GM18498 (cell line): ENCODE data around the gene DAB2IP.

Experiments
- ATAC-seq: cut with Tn5 transposase; IDR thresholded peaks from one replicate; pipeline ENCODE4 v1.9.1; 2021; ENCODE audit warnings: mild to moderate bottlenecking, moderate library complexity; ENCODE audit not compliant: unreplicated experiment

DAB2IP gene

DNA sequence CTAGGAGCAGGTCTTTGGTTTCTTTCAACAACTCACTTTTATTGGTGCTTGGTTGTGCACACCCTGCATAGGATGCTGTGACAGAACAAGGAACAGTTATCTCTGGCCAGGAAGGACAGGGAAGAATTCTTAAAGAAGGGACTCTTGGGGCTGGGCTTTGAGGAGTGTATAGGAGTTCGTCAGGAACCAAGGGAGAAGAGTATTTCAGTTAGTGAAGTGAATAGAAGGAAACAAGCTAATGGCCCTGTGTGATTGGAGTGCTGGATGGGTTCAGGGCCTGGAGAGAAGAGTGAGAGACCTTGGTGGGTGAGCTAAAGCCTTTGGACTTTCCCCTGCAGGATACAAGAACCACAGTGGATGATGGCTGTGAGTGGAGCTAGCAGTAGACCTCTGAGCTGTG is 32.2 kb downstream of the DAB2IP start:
- no peak for ATAC-seq

DNA sequence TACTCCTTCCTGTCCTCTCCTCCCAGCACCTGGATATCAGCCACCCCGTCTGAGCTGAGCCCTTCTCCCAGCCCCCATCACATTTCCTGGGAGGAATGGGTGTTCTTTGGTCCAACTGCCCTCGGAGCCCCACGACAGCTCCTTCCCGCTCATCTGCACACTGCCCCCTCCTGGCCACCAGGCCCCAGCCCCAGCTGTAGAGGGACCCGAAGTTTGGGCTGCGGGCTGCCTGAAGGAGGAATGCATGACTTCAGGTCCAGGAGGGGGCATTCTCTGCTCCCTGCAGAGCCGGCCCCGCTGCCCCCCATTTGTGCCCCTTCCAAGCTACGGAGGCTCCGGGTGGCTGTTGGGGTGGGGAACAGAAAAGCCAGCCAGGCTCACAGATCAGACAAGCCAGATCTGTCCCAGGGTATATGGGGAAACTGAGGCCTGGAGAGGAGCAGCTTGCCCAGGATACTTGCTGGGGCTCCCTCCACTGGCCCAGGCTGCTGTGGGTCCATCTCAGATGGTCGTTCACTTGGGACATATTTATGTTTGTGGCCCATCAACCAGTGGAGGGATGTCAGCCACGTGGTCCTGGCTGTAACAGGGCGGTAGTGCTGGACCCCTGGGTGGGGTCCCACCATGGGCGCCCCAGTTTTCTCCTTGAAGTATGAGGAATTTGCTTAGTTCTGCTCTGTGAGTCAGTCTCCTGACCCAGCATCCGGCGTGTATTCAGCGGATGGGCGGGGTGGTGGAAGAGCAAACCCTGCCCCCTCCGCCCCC is 33.1 kb downstream of the DAB2IP start:
- no peak for ATAC-seq

DNA sequence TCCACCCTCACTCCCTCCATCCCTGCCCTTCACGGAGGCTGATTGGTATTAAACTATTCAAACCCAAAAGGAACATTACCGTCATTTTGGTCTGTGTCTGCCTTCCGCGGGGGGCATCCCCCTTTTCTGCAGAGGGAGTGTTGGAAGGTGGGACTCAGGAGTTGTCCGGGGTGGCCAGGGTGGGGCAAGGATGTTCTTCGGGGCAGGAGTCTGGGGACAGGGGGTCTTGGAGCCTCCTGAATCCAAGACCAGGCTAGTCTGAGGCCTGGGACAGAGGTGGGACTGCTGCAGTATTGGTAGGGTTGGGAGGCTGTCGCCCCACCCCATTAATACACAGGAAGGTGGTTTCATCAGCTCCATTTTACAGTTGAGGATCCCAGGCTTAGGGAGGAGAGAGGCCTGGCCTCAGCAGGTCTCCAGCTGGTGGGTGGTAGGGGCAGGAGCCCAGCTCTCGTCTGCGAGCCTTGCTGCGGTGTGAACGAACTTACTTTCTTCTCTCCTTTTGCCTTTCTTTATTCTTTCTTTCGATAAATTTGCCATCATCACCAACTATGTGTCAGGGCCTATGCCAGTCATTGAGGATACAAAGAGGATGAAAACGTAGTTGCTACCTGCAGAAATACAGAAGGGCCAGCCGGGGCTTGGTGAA is 33.8 kb downstream of the DAB2IP start:
- no peak for ATAC-seq

DNA sequence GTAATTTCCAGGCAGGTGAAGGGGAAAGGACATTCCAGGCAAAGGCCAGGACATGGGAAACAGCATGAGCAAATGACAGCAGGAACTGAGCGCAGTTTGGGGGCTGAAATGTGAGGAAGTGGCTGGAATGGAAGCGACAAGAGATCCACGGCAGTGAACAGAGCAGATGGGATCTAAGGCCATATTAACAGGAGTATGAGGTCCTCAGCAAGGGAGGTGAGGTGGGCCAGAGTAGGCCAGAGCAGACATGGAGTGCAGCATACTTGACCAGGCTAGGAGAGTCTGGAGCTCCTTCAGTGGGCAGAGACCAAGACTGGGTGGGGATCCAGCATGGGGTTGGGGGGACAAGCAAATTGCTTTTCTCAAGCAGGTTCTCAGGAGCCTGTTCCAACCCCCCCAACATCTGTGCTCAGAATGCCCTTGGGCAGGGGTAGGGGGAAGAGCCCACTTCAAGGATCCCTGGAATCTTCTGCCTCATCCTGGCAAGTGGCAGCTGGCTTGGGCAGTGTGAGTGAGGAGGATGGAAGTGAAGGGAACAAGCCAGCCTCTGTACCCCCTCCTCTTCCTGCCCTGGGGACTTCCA is 34.5 kb downstream of the DAB2IP start:
- no peak for ATAC-seq

DNA sequence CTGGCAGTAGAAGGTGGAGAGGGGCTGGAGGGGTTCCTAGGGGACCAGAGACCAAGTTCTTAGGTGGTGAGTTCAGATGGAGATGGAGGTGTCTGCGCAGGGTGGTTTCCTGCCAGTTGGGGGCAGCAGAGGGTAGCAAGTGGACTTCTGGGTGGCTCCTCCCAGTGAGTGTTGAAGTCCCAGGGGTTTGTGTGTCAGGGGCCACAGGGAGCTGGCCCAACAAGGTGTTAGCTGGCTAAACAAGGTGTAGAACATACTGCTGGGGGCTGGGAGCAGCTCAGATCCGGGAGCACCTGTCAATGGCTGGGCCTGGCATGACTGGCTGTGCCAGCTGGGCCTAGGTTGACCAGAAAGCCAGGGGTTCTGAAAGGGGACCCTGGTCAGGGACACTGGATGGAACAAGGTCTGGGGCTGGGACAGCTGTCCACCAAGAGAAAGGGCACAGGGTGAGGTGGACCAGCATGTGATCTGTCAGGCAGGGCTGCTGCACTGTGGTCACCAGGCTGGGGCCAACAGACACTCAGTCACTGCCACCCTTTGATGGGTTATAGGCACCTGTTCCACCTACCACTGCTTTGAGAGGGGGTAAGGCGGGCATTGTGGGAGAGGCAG is 35.6 kb downstream of the DAB2IP start:
- ATAC-seq: peak; percentile 78

DNA sequence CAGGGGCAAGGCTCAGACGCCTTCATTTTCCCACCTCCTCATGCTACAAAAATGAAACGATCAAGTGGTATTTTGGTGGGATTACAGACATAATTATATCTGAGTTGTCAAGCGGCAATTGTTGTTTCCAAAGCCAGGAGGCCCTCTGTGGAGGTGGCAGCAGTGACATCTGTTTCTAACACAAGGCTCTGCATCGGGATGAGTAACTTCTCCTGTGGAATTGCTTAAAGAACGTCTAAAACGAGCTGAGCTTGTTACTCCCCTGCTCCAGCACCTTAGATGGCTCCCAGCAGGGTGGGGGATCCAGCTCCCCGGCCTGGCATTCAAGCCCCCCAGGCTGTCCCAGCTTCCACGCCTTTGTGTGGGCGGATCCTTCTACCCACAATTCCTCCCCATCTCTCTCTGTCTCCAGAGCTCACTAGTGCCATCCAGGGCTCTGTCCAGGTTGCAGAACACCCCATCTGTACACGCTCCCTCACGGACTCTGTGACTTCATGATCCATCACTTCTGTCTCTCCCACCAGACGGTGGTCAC is 36.8 kb downstream of the DAB2IP start:
- no peak for ATAC-seq

DNA sequence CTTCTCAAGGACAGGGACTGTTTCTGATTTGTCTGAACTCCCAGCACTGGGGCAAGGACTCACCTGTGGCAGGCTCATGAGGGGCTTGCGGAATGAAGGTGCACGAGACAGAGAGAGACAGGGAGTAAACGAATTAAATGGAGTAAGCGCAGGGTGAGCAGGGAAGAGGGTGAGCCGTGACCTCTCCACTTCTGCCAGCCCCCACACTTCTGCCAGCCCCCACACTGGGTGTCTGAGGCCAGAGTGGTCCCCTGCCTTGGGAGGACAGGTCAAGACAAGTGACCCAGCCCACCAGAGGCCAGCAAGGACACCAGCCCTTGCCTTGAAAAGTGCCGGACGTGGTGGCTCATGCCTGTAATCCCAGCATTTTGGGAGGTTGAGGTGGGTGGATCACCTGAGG is 37.2 kb downstream of the DAB2IP start:
- ATAC-seq: no peak

DNA sequence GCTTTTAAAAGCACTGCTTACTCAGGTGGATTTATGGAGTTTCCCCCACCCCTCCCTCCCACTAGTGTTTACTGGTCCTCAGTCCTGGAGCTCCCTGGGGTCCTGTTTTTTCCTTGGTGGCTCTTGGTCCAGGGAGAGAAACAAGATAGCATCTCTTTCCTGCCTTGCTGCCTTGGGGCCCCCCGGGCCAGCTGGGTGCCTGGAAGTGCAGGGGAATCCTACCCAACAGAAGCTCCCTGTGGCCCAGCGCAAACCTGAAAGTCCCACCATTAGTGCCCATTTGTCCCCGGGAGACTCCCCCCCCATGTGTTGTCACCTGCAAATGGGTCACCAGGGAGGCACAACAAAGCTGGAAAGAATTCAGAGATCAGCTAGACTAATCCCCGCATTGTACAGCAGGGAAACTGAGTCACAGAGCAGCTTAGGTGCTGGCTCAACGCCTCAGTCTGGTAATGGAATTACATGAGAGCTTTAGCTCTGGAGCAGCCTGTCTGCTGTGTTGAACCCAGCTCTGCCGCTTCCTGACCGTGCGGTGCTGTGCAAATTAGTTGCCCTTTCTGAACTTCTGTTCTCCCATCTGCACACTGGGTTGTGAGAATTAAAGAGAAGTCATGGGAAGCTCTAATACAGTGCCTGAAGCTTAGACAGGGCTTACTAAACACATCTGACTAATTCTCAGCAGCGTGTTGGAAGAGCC is 38.2 kb downstream of the DAB2IP start:
- ATAC-seq: no peak

DNA sequence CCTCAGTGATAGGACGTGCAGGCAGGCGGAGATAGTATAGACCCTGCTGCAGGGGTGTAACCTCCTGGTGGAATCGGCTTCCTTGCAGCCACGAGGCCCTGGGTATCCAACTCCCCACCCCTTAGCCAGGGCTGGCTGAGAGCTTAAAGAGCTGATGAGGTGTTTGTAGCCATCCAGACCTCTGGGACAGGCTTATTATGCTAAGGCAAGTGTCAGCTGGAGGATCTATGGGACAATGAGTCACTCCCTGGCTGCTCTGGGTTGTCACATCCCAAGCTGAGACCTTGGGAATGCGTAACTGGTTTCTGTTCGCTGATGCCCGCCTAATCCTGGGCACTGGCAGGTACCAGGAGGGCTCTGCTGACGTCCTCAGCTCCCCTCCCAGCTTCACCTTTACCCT is 38.9 kb downstream of the DAB2IP start:
- no peak for ATAC-seq

DNA sequence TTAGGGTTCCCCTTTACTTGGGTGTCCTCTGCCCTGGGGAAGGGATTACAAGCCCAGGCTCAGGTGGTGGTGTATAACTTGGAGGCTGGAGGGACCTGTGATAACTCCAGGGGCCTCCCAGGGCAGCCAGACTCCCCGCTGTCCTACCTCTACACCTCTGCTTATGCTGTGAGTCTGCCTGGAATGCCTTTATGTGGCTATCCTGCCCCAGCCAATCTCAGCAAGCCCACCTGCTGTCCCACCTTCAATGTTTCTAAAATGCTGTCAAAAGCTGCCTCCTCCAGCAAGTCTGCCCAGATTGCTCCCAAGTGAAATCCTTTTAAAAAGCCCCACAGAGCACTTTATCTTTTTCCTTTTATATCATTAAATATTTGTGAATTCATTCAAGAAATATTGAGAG is 39.3 kb downstream of the DAB2IP start:
- no peak for ATAC-seq

DNA sequence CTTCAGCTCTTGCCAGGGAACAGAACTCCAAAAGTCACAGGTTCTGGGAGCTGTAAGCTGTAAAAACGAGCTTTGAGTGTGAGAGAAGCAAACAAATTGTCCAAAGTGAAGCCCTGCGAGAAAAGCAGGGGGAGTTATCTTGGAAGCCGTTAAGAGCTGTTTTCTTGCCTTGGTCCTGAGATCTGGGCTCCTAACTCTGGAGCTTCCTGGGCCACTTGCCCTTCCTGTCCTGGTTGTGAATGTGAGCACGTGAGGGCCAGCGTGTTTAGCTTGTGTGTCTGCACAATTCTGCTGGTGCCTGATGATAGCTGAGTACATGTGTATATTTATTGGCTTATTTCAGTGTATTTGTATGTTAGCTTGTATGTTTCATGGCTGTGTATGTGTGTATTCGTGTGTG is 40.5 kb downstream of the DAB2IP start:
- ATAC-seq: no peak

DNA sequence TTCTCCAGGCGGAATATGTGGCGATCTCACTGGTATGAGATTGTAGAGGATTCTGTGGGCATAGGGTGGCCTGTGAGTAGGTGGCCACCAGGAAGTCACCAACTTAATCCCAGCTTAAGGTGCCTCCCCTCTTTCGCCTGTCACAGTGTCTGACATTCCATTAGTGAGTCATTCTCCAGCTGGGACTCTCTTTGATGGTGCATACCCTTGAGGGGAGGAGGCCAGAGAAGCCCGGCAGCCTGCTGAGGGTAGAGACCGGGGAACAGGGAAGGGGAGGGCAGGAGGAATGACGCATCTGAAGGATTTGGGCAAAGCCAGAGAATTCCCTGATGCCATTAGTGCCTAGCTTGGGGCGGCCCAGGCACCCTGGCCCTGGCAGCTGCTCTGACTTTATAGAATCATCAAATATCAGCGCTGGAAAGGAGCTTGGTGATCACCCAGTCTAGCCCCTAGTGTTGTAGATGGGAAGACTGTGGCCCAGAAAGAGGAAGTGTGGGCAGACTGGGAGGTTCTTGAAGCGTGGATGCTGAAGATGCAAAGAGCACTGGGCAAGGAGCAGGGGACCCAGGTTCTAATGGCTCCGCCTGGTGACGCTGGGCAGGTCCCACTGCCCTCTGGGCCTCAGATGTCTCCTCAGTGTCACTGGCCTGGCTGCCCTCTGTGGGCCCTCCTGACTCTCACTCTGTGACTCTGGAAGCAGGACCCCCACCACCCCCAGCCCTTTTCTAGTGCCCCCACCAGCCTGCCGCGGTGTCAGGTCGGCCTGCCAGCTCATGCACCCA is 41.4 kb downstream of the DAB2IP start:
- ATAC-seq: no peak

DNA sequence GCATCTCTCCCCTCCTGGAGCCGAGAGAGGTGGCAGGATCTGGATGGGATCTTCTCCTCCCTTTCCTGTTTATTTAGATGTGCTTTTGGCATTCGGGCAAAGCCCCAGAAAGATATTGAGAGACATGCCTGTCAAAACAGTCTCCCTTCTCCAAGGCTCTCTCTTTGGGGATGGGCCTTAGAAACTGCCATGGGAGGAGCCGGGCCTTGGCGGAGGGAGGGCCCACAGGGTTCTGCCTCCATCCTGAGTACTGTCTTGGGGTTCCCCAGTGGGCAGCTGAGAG is 41.9 kb downstream of the DAB2IP start:
- no peak for ATAC-seq

DNA sequence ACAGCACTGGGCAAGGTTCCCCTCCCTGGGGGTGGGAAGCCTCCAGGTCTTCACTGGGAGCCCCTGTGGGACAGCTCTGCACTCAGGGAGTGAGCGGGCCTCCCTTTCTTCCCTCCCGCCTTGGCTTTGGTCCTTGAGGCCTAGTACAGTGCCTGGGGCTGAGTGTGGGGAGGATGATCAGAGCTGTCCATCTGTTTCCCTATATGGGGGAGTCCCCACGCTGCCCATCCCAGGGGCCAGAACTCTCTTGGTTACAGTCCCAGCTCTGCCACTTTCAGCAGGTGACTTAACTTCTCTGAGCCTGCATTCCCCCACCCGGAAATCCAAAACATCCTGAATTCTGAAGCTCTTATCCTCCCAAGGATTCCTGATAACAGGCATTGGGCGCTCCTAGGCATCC is 42.6 kb downstream of the DAB2IP start:
- no peak for ATAC-seq

DNA sequence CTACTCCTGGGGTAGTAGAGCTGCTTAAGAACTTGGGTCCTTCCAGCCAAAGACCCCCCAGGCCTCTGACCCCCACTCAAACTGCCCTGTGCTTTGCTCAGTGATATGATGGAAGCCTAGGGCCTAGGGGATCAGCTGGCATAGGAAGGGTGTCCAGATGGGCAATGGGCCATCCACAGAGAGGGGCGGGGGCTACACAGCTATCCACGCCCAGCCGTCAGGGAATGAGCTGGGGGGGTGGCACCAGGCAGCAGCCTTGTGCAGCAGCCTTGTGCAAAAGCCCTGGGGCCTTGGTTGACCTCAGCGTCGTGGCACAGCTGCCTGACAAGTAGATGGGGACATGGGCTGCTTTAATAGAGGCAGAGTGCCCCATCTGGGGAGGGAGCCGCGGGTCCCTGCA is 43.2 kb downstream of the DAB2IP start:
- ATAC-seq: no peak

DNA sequence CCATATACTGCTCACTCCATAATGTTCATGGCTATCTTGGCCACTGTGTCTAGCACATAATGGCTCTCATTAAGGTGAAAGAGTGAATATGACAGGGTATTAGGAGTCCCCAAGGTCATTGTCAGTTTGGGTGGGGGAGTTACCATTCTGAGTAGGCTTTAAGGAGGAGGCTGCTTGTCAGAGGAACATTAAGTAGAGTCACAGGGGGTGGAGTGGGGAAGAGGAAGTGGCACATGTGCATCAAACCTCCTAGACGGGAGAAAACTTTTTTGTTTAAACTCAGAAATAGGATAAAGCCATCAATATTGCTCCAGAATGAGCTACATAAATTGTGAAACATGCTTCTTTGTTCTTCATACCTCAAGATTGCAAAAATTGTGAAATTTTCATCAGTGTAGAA is 45.5 kb downstream of the DAB2IP start:
- no peak for ATAC-seq

DNA sequence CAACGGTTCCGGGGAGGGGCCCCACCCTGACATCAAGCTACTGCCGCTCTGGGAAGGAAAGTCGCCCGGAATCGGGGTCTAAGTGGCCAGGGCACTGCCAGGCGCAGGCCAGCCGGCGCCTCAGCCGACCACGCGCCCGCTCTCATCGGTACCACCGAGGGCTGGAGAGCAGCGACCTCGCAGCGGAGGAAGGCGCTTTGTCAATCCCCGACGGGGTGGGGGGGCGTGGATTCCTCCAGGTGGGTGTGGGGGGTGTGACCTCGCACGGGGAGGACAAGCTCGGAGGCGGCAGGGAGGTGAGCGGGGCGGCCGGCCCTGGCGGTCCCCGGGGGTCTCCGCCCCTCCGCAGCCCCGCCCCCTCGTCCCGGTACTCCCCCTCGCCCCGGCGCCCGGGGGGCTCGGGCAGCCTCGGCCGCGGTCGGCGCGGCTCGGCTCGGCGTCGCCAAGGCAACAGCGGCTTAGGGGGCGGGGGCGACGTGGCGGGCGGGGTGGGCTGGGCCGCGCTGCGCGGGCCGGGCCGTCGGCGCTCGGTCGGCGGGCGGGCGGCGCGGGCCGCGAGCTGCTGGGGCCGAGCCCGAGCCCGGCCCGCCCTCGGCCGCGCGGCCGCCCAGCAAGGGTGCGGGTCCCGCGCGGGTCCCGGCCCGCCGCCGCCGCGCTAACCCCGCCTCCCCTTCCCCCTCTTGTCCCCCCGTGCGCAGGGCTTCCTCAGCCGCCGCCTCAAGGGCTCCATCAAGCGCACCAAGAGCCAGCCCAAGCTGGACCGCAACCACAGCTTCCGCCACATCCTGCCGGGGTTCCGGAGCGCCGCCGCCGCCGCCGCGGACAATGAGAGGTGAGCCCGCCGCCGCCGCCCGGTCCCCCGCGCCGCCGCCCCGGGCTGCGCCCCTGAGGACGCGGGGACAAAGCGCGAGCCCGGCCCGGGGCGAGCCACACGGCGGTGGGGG is 47.5 kb downstream of the DAB2IP start:
- peak; percentile 78 for ATAC-seq

DNA sequence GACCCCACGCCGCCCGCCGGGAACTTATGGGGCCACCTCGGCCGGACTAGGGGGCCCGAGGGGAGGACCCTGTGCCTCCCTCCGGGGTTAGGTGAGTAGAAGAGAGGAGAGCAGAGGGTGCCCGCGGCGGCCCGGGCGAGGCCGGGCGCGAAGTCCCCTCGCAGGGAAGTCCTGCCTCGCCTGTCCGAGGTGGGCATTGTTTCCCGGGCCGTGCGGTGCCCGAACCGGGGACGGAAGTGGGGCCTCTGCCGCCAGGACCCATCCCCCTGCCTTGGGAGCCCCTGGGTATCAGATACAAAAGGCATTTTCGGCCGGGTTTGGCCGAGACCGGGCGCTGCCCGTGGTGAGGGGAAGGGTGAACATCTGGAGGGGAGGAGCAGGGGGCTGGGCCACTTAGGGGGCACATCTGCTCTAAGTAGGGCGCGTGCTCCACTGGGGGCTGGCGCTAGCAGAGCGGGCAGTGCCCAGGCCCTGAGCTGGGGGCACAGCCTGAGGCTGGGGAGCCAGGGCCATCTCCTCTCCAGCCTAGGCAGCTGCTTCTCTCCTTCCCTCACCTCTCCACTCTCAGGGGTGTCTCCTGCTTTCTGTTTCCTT is 48.2 kb downstream of the DAB2IP start:
- ATAC-seq: peak; percentile 28
